Measurements from ENCODE around the gene ETV6. TPM values are rescaled to one million over a fixed set of nuclear protein-coding genes. Genes with fewer than 3 reads are reported as not detected.

Gene ETV6
- total RNA-seq, 2 experiments from 2014 or later, result 55.3 to 57.5 TPM

GRCh38 chr12:11732023-11732422 lies 82.5 kb downstream of the ETV6 start:
- no peak for DNase-seq
- Mint-ChIP-seq H3K4me3 (no peak overlapping the region), H3K9me3 (no peaks in the 10 kb centered on the region), H3K27ac (peak overlapping the region; percentile 34), H3K36me3 (peaks cover 12% of the 10 kb centered on the region), H3K27me3 (no peaks in the 10 kb centered on the region), H3K4me1 (ENCODE audit: low read depth) (peaks cover 73% of the 10 kb centered on the region)
- intact Hi-C loops (cut with micrococcal nuclease), result loop anchor here (1.0 to 5.0 kb wide), 4 partner anchors 80 to 300 kb away; no protein-coding TSS in a partner anchor
- CTCF ChIA-PET, result interaction anchor here (1.1 to 1.6 kb wide), 5 partner anchors 11 to 301 kb away, joined by 3 to 5 read pairs (median 3); no protein-coding TSS in a partner anchor
- POLR2A ChIA-PET, result interaction anchor here (0.6 to 1.7 kb wide), 8 partner anchors 19 to 278 kb away, joined by 3 to 6 read pairs (median 4); partner anchors contain the start of gene ETV6

GRCh38 chr12:11732715-11733114 lies 83.2 kb downstream of the ETV6 start:
- Mint-ChIP-seq H3K27me3 (no peaks in the 10 kb centered on the region), H3K9me3 (no peaks in the 10 kb centered on the region), H3K27ac (peak overlapping the region; percentile 86), H3K4me1 (ENCODE audit: low read depth) (peaks cover 74% of the 10 kb centered on the region), H3K4me3 (peak overlapping the region; percentile 53), H3K36me3 (peaks cover 12% of the 10 kb centered on the region)
- intact Hi-C loops (cut with micrococcal nuclease), result loop anchor here (1.0 to 5.0 kb wide), 4 partner anchors 80 to 300 kb away; no protein-coding TSS in a partner anchor
- DNase-seq, result no peak
- CTCF ChIA-PET, result interaction anchor here (1.4 to 1.6 kb wide), 2 partner anchors 11 to 36 kb away, joined by 3 read pairs; no protein-coding TSS in a partner anchor
- POLR2A ChIA-PET, result interaction anchor here (0.6 to 1.5 kb wide), 4 partner anchors 20 to 278 kb away, joined by 3 to 5 read pairs (median 4); no protein-coding TSS in a partner anchor

GRCh38 chr12:11734580-11735180 lies 85.2 kb downstream of the ETV6 start:
- H3K9me3 Mint-ChIP-seq, result no peaks in the 10 kb centered on the region
- CTCF ChIA-PET, result no interaction called here
- POLR2A ChIA-PET, result no interaction called here
- H3K27ac Mint-ChIP-seq, result no peak overlapping the region
- intact Hi-C loops (cut with micrococcal nuclease), result loop anchor here (5.0 kb wide), 3 partner anchors 78 to 298 kb away; no protein-coding TSS in a partner anchor
- DNase-seq, result no peak
- peaks cover 64% of the 10 kb centered on the region for H3K4me1 Mint-ChIP-seq (ENCODE audit: low read depth)
- H3K36me3 Mint-ChIP-seq, result peaks cover 13% of the 10 kb centered on the region
- no peaks in the 10 kb centered on the region for H3K27me3 Mint-ChIP-seq
- H3K4me3 Mint-ChIP-seq, result no peak overlapping the region

GRCh38 chr12:11738450-11738849 lies 89.0 kb downstream of the ETV6 start:
- no peak overlapping the region for H3K4me3 Mint-ChIP-seq
- H3K9me3 Mint-ChIP-seq, result no peaks in the 10 kb centered on the region
- peaks cover 4% of the 10 kb centered on the region for H3K36me3 Mint-ChIP-seq
- no peak for DNase-seq
- POLR2A ChIA-PET, result no interaction called here
- CTCF ChIA-PET, result no interaction called here
- no peak overlapping the region for H3K27ac Mint-ChIP-seq
- intact Hi-C loops (cut with micrococcal nuclease), result no loop called here
- peaks cover 55% of the 10 kb centered on the region for H3K4me1 Mint-ChIP-seq (ENCODE audit: low read depth)
- no peaks in the 10 kb centered on the region for H3K27me3 Mint-ChIP-seq

DNA sequence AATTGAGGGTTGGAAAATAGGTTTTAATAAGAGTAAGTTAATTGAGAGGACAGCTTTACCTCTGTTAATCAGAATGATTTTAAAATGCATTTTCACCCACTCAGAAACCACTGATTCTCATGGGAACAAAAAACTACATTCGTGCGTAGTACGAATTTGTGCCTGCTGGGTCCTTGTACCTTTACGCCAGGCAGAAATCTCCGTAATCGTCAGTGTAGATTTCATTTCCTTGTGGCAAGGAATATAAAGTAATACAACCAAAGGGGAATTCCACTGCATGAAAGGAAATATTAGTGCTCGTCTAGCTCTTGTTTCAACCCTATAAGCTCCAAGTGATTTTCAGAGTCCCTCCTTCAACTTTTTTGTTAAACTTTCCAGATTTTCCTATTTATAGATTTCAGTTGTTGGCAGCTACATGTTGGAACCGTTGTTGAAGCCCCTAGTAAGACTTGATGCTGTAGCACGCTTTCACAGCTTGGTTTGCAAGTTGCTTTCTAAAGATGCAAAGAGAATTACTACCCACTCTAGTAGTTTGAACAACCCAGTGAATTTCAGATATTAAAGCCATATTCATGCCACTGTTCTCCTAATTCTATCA lies 90.6 kb downstream of the ETV6 start:
- Mint-ChIP-seq H3K9me3 (no peaks in the 10 kb centered on the region), H3K27ac (no peak overlapping the region), H3K4me3 (no peak overlapping the region), H3K27me3 (no peaks in the 10 kb centered on the region), H3K36me3 (peaks cover 4% of the 10 kb centered on the region), H3K4me1 (ENCODE audit: low read depth) (peaks cover 61% of the 10 kb centered on the region)
- DNase-seq, result no peak
- CTCF ChIA-PET, result no interaction called here
- POLR2A ChIA-PET, result interaction anchor here (0.9 kb wide), 1 partner anchor 23 kb away, joined by 3 read pairs; no protein-coding TSS in a partner anchor
- intact Hi-C loops (cut with micrococcal nuclease), result no loop called here

- POLR2A ChIA-PET, result no interaction called here
- Mint-ChIP-seq H3K27ac (no peak overlapping the region), H3K4me3 (no peak overlapping the region), H3K4me1 (ENCODE audit: low read depth) (peaks cover 66% of the 10 kb centered on the region), H3K36me3 (peaks cover 2% of the 10 kb centered on the region), H3K9me3 (no peaks in the 10 kb centered on the region), H3K27me3 (no peaks in the 10 kb centered on the region)
- CTCF ChIA-PET, result no interaction called here
- no peak for DNase-seq
- intact Hi-C loops (cut with micrococcal nuclease), result no loop called here
Observed at GRCh38 chr12:11741434-11742092, 92.1 kb downstream of the ETV6 start.

GRCh38 chr12:11743423-11744409 lies 94.2 kb downstream of the ETV6 start:
- ChIA-PET CTCF (interaction anchor here (0.5 kb wide), 1 partner anchor 198 kb away, joined by 3 read pairs; no protein-coding TSS in a partner anchor), POLR2A (no interaction called here)
- Mint-ChIP-seq H3K36me3 (peaks cover 5% of the 10 kb centered on the region), H3K27me3 (no peaks in the 10 kb centered on the region), H3K4me1 (ENCODE audit: low read depth) (peaks cover 58% of the 10 kb centered on the region), H3K9me3 (no peaks in the 10 kb centered on the region), H3K27ac (no peak overlapping the region), H3K4me3 (no peak overlapping the region)
- intact Hi-C loops (cut with micrococcal nuclease), result no loop called here
- DNase-seq, result no peak

DNA sequence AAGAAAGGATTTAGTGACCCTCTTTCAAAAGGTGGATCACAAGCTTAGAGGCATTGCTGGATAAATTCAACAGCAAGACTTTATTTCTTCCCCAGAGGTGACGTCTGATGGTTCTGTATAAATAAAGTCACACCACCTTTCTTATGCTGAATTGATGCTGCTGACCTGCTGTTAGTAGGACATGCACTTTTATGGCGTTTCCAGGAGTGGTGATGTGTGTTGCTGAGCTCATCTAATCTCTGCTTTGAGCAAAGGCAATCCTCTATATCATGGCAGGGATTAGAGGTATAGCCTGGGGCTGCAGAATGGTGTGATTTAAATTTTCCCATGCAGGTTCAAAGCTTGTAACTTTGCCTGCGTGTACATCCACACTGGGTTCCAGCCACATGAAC lies 94.9 kb downstream of the ETV6 start:
- H3K4me1 Mint-ChIP-seq (ENCODE audit: low read depth), result peaks cover 55% of the 10 kb centered on the region
- ChIA-PET CTCF (no interaction called here), POLR2A (no interaction called here)
- H3K9me3 Mint-ChIP-seq, result no peaks in the 10 kb centered on the region
- intact Hi-C loops (cut with micrococcal nuclease), result no loop called here
- no peaks in the 10 kb centered on the region for H3K27me3 Mint-ChIP-seq
- H3K4me3 Mint-ChIP-seq, result no peak overlapping the region
- H3K36me3 Mint-ChIP-seq, result peaks cover 5% of the 10 kb centered on the region
- no peak for DNase-seq
- H3K27ac Mint-ChIP-seq, result no peak overlapping the region

DNA sequence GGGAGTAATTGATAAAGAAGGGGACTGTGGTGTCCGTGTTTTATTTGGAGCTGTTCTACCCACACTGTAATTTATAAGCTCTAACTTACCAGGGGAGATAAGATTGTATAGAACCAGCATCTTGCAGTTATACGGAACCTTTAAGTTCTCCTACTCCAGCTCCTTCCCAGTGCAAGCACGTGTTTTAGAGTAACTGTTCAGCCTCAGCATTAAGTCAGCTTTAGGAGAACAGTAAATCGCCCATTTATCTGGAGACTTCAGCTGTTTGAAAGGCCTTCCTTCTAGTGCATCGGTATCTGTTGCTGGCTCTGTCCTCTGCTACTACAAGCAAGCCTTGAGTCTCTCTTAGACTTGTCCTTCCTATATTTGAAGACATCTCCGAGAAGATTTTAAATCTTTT lies 95.6 kb downstream of the ETV6 start:
- no peaks in the 10 kb centered on the region for H3K9me3 Mint-ChIP-seq
- intact Hi-C loops (cut with micrococcal nuclease), result no loop called here
- ChIA-PET POLR2A (no interaction called here), CTCF (no interaction called here)
- H3K27ac Mint-ChIP-seq, result no peak overlapping the region
- peaks cover 59% of the 10 kb centered on the region for H3K4me1 Mint-ChIP-seq (ENCODE audit: low read depth)
- no peak for DNase-seq
- H3K4me3 Mint-ChIP-seq, result no peak overlapping the region
- peaks cover 5% of the 10 kb centered on the region for H3K36me3 Mint-ChIP-seq
- no peaks in the 10 kb centered on the region for H3K27me3 Mint-ChIP-seq

DNA sequence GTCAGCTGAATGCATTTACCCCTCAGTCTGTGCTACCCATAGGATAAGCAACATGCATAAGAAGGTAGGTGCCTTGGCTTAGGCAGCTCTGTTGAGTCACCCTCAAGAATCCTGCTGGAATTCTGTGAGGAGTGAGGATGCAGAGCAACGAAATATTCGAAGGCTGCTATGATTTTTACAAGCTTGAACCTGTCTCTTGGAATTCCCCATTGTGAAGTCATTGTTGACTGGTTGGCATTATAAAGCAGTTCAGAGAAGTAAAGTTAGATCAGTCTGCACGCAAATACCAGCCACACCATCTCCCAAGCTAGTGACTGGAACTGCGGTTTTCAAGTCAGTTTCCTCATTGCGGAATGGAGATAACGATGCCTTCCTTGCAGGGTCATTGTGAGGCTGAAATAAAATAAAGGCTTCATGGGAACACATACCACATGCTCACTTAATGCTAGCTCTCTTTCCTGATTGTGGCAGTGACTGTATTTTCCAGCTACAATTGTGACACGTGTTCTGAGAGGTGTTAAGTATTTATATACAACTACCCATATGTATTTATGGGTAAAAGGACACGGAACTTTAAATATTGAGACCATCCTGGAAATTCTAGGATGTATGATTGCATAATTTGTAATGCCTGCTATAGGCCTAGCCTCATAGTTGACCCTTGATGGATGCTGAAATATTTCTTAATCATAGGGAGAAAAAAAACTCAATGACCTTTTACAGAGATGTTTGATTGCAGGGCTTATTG lies 96.7 kb downstream of the ETV6 start:
- peaks cover 49% of the 10 kb centered on the region for H3K4me1 Mint-ChIP-seq (ENCODE audit: low read depth)
- H3K9me3 Mint-ChIP-seq, result no peaks in the 10 kb centered on the region
- no peaks in the 10 kb centered on the region for H3K27me3 Mint-ChIP-seq
- peaks cover 6% of the 10 kb centered on the region for H3K36me3 Mint-ChIP-seq
- ChIA-PET POLR2A (no interaction called here), CTCF (interaction anchor here (0.6 to 0.7 kb wide), 2 partner anchors 288 to 326 kb away, joined by 3 read pairs; no protein-coding TSS in a partner anchor)
- intact Hi-C loops (cut with micrococcal nuclease), result no loop called here
- no peak overlapping the region for H3K4me3 Mint-ChIP-seq
- no peak for DNase-seq
- H3K27ac Mint-ChIP-seq, result no peak overlapping the region
